ENCODE data around the gene C6. TPM values are rescaled to one million over a fixed set of nuclear protein-coding genes. Genes with fewer than 3 reads are reported as not detected.

The C6 gene
- total RNA-seq, 1 experiment from 2014 or later = not detected

- H3K27me3 Mint-ChIP-seq (ENCODE audit: low read depth) = no peaks in the 10 kb centered on the region
- H3K4me3 Mint-ChIP-seq = no peak overlapping the region
- TF ChIP-seq, protein P1, sequence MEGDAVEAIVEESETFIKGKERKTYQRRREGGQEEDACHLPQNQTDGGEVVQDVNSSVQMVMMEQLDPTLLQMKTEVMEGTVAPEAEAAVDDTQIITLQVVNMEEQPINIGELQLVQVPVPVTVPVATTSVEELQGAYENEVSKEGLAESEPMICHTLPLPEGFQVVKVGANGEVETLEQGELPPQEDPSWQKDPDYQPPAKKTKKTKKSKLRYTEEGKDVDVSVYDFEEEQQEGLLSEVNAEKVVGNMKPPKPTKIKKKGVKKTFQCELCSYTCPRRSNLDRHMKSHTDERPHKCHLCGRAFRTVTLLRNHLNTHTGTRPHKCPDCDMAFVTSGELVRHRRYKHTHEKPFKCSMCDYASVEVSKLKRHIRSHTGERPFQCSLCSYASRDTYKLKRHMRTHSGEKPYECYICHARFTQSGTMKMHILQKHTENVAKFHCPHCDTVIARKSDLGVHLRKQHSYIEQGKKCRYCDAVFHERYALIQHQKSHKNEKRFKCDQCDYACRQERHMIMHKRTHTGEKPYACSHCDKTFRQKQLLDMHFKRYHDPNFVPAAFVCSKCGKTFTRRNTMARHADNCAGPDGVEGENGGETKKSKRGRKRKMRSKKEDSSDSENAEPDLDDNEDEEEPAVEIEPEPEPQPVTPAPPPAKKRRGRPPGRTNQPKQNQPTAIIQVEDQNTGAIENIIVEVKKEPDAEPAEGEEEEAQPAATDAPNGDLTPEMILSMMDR (conservative IDR thresholded peaks at IDR 0.05) = no peak
- Histone ChIP-seq H2AK5ac (ENCODE audit: insufficient read length, low read length) (no peak overlapping the region), H2BK120ac (ENCODE audit: low read depth, low read length, poor library complexity, severe bottlenecking) (no peak overlapping the region), H2BK20ac (ENCODE audit: low read depth, low read length, poor library complexity, severe bottlenecking) (no peak overlapping the region), H3T11ph (ENCODE audit: low read length) (no peak overlapping the region), H2BK5ac (ENCODE audit: insufficient read length, low read length) (no peak overlapping the region), H4K8ac (replicated peaks; ENCODE audit: insufficient read length, low read depth, low read length) (no peak overlapping the region), H3K56ac (ENCODE audit: insufficient read length, low read depth, low read length) (no peak overlapping the region), H4K20me1 (ENCODE audit: control insufficient read depth, insufficient read depth, insufficient read length) (no peaks in the 10 kb centered on the region), H4K91ac (ENCODE audit: insufficient read length, low read depth, low read length) (no peak overlapping the region), H3K23me2 (ENCODE audit: insufficient read length, low read depth, low read length, poor library complexity, severe bottlenecking) (no peaks in the 10 kb centered on the region), H3K18ac (ENCODE audit: insufficient read length, low read depth, low read length) (no peak overlapping the region), H2BK12ac (ENCODE audit: insufficient read length, low read depth, low read length) (no peak overlapping the region), H3K4me1 (ENCODE audit: insufficient read depth, low read length) (no peaks in the 10 kb centered on the region), H3K9me3 (ENCODE audit: control insufficient read depth, low read depth, low read length) (no peaks in the 10 kb centered on the region), H3K14ac (ENCODE audit: insufficient read depth, low read length) (no peak overlapping the region), H2AFZ (ENCODE audit: low read length) (no peak overlapping the region), H3K79me2 (ENCODE audit: insufficient read depth, low read length) (no peaks in the 10 kb centered on the region), H3K9ac (ENCODE audit: extremely low read depth, insufficient read length, low read length) (no peak overlapping the region), H3K79me1 (ENCODE audit: insufficient read depth, low read depth, low read length, poor library complexity, severe bottlenecking) (no peaks in the 10 kb centered on the region), H2BK15ac (ENCODE audit: low read depth, low read length) (no peak overlapping the region), H3K27ac (ENCODE audit: insufficient read length, low read depth, low read length) (no peak overlapping the region), H4K5ac (ENCODE audit: insufficient read length, low read depth, low read length) (no peak overlapping the region), H3K23ac (ENCODE audit: insufficient read length, low read depth, low read length) (no peak overlapping the region), H3K4ac (ENCODE audit: low read depth, low read length) (no peak overlapping the region), H3K27me3 (ENCODE audit: insufficient read depth, low read length) (no peaks in the 10 kb centered on the region), H3K4me2 (ENCODE audit: insufficient read depth, insufficient read length, low read length) (no peak overlapping the region)
- no CpG with 5 or more reads among the region's 2 CpGs for WGBS (ENCODE audit: extremely low coverage, insufficient read length, low lambda C conversion rate)
- H3K27ac Mint-ChIP-seq = peak overlapping the region in 1 of 3 experiments; percentile 33; a peak in 1 of 7 replicates
- no peaks in the 10 kb centered on the region for H3K36me3 Mint-ChIP-seq (ENCODE audit: insufficient read depth in 1 of 3, low read depth in 3 of 3)
- H3K9me3 Mint-ChIP-seq = no peaks in the 10 kb centered on the region
- DNase-seq = no peak
- no peaks in the 10 kb centered on the region for H3K4me1 Mint-ChIP-seq
Observed at GRCh38 chr5:41112486-41113455, 100.6 kb downstream of the C6 start.
